Activated naive CD8-positive, alpha-beta T cell (primary cell): ENCODE data around the gene HSD3B7.

ENCODE experiments used
- H3K27ac Mint-ChIP-seq: one replicate; pipeline ENCODE4 v1.8.0; 2021; ENCODE audit warnings: mixed read lengths
- H3K27me3 Mint-ChIP-seq: one replicate; pipeline ENCODE4 v1.8.0; 2021; ENCODE audit warnings: mixed read lengths
- H3K36me3 Mint-ChIP-seq: one replicate; pipeline ENCODE4 v1.8.0; 2021; ENCODE audit warnings: mixed read lengths
- H3K4me1 Mint-ChIP-seq: one replicate; pipeline ENCODE4 v1.8.0; 2021; ENCODE audit warnings: low read depth, mixed read lengths
- H3K4me3 Mint-ChIP-seq: one replicate; pipeline ENCODE4 v1.8.0; 2021; ENCODE audit warnings: mild to moderate bottlenecking, mixed read lengths
- H3K9me3 Mint-ChIP-seq: one replicate; pipeline ENCODE4 v1.8.0; 2021; ENCODE audit warnings: low read depth, mixed read lengths

The HSD3B7 gene

GRCh38 chr16:30998852-30999761 lies 14.1 kb downstream of the HSD3B7 start:
- Mint-ChIP-seq H3K4me3 (peak overlapping the region; percentile 23), H3K4me1 (peaks cover 10% of the 10 kb centered on the region), H3K27me3 (no peaks in the 10 kb centered on the region), H3K36me3 (no peaks in the 10 kb centered on the region), H3K9me3 (no peaks in the 10 kb centered on the region), H3K27ac (no peak overlapping the region)

DNA sequence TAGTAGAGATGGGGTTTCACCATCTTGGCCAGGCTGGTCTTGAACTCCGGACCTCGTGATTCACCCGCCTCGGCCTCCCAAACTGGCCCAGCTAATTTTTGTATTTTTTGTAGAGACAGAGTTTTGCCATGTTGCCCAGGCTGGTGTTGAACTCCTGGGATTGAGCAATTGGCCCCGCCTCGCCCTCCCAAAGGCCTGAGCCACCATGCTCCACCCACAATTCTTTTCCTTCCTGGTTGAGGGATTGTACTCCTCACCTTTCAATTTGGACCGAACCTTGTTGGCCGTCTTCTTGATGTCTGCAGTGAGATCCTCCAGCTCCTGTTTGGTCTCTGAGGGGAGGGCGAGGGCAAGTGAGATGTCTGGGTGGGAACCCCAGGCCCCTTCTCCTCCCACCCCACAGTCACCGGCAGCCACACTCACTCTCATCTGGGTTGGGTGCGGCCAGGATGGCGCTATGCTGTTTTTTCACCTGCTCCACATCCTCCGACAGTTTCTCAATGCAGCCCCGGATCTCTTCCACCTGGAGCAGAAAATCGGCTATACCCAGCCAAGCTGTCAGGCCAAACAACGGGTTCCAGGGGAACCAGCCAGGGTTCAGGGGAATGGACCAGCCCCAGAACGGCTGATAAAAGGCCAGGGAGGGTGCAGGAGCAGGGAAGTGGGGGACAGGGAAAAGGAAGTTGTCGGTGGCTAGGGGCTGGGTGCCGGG lies 15.8 kb downstream of the HSD3B7 start:
- H3K36me3 Mint-ChIP-seq, result no peaks in the 10 kb centered on the region
- H3K27ac Mint-ChIP-seq, result no peak overlapping the region
- H3K9me3 Mint-ChIP-seq, result no peaks in the 10 kb centered on the region
- no peak overlapping the region for H3K4me3 Mint-ChIP-seq
- no peaks in the 10 kb centered on the region for H3K27me3 Mint-ChIP-seq
- H3K4me1 Mint-ChIP-seq, result peaks cover 7% of the 10 kb centered on the region

- H3K4me3 Mint-ChIP-seq, result no peak overlapping the region
- H3K27me3 Mint-ChIP-seq, result no peaks in the 10 kb centered on the region
- peaks cover 3% of the 10 kb centered on the region for H3K4me1 Mint-ChIP-seq
- no peak overlapping the region for H3K27ac Mint-ChIP-seq
- H3K9me3 Mint-ChIP-seq, result no peaks in the 10 kb centered on the region
- H3K36me3 Mint-ChIP-seq, result no peaks in the 10 kb centered on the region
Observed at GRCh38 chr16:31001507-31002249, 16.7 kb downstream of the HSD3B7 start.

DNA sequence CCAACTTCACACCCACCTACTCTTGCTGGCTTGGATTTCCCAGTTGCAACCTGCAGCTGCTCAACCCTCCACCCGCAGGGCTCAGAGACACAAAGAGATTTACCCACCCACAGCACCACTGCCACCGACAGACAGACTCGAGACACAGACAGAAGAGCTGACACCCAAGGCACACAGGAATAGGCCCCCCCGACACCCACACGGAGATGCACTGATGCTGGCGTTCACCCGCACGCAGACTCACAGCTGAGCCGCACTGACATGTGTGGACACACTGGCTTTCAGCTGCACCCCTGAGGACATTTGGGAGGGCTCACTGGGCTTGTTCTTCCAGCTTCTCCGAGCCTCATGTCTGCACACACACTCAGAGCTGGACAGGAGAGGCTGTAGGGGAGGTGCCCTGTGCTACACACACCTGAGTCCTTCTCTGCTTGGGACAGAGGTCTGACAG lies 17.3 kb downstream of the HSD3B7 start:
- no peak overlapping the region for H3K27ac Mint-ChIP-seq
- no peaks in the 10 kb centered on the region for H3K9me3 Mint-ChIP-seq
- H3K4me3 Mint-ChIP-seq, result no peak overlapping the region
- H3K36me3 Mint-ChIP-seq, result no peaks in the 10 kb centered on the region
- H3K4me1 Mint-ChIP-seq, result no peaks in the 10 kb centered on the region
- H3K27me3 Mint-ChIP-seq, result no peaks in the 10 kb centered on the region

- Mint-ChIP-seq H3K4me3 (no peak overlapping the region), H3K4me1 (no peaks in the 10 kb centered on the region), H3K36me3 (no peaks in the 10 kb centered on the region), H3K9me3 (no peaks in the 10 kb centered on the region), H3K27ac (no peak overlapping the region), H3K27me3 (no peaks in the 10 kb centered on the region)
Observed at GRCh38 chr16:31002862-31003341, 17.9 kb downstream of the HSD3B7 start.

GRCh38 chr16:31003744-31004143 lies 18.7 kb downstream of the HSD3B7 start:
- Mint-ChIP-seq H3K4me3 (no peak overlapping the region), H3K27ac (no peak overlapping the region), H3K36me3 (no peaks in the 10 kb centered on the region), H3K9me3 (no peaks in the 10 kb centered on the region), H3K4me1 (no peaks in the 10 kb centered on the region), H3K27me3 (no peaks in the 10 kb centered on the region)

DNA sequence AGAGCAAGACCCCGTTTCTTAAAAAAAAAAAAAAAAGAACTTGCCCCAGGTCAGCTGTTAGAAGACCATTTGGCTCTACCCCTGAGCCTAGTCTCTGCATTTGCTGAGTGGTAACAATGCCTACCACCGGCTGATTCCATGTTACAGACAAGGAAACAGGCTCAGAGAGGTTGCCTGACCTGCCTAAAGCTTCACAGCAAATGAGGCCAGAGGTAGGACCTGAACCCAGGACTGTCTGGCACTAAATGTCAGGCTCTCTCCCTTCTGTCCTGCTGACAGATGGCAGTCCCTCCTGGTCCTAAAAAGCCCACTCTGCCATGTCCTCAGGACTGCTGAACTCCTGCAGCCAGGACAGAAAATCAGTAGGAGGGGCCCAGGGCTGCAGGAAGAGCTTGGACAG lies 19.7 kb downstream of the HSD3B7 start:
- H3K27me3 Mint-ChIP-seq, result no peaks in the 10 kb centered on the region
- H3K4me3 Mint-ChIP-seq, result no peak overlapping the region
- H3K4me1 Mint-ChIP-seq, result peaks cover under 1% of the 10 kb centered on the region
- no peaks in the 10 kb centered on the region for H3K36me3 Mint-ChIP-seq
- H3K27ac Mint-ChIP-seq, result no peak overlapping the region
- no peaks in the 10 kb centered on the region for H3K9me3 Mint-ChIP-seq

GRCh38 chr16:31005350-31006085 lies 20.5 kb downstream of the HSD3B7 start:
- Mint-ChIP-seq H3K4me3 (no peak overlapping the region), H3K36me3 (no peaks in the 10 kb centered on the region), H3K4me1 (peaks cover 5% of the 10 kb centered on the region), H3K9me3 (no peaks in the 10 kb centered on the region), H3K27ac (no peak overlapping the region), H3K27me3 (no peaks in the 10 kb centered on the region)

DNA sequence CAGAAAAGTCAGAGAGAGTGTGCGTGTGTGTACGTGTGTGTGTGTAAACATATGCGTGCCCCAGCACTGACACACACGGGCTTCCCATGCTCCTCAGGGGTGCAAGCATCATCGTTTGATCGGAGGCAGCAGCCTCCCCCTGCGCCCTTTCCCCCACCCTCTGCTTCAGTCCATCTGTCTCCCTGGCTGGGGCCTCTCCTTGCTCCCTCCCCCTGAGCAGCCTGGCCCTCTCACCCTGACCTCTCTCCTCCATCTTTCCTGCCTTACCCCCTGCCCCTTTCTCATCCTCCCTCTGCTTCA lies 21.0 kb downstream of the HSD3B7 start:
- Mint-ChIP-seq H3K27ac (no peak overlapping the region), H3K4me3 (no peak overlapping the region), H3K36me3 (no peaks in the 10 kb centered on the region), H3K9me3 (no peaks in the 10 kb centered on the region), H3K4me1 (peaks cover 8% of the 10 kb centered on the region), H3K27me3 (no peaks in the 10 kb centered on the region)

DNA sequence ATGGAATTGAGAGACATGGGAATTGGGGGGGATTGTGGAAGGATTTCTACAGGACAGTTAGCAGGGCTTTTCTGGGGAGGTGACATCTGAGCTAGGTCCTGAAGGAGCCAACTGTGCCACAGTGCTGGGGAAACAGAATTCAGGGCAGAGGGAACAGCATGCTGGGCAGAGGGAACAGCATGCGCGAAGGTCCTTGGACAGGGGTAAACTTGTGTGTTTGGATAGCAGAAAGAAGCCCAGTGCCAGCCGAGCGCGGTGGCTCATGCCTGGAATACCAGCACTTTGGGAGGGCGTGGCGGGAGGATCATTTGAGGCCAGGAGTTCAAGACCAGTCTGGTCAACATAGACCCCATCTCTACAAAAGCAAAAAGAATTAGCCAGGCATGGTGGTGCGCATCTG lies 21.6 kb downstream of the HSD3B7 start:
- Mint-ChIP-seq H3K9me3 (no peaks in the 10 kb centered on the region), H3K36me3 (no peaks in the 10 kb centered on the region), H3K27me3 (no peaks in the 10 kb centered on the region), H3K4me1 (peaks cover 12% of the 10 kb centered on the region), H3K27ac (no peak overlapping the region), H3K4me3 (no peak overlapping the region)

- Mint-ChIP-seq H3K36me3 (no peaks in the 10 kb centered on the region), H3K4me3 (no peak overlapping the region), H3K9me3 (no peaks in the 10 kb centered on the region), H3K27me3 (no peaks in the 10 kb centered on the region), H3K4me1 (peaks cover 12% of the 10 kb centered on the region), H3K27ac (no peak overlapping the region)
Observed at GRCh38 chr16:31007684-31008083, 22.7 kb downstream of the HSD3B7 start.

- Mint-ChIP-seq H3K9me3 (no peaks in the 10 kb centered on the region), H3K4me1 (peaks cover 12% of the 10 kb centered on the region), H3K36me3 (no peaks in the 10 kb centered on the region), H3K27me3 (no peaks in the 10 kb centered on the region), H3K4me3 (no peak overlapping the region), H3K27ac (no peak overlapping the region)
Observed at GRCh38 chr16:31008149-31008548, 23.1 kb downstream of the HSD3B7 start.

GRCh38 chr16:31008551-31008950 lies 23.5 kb downstream of the HSD3B7 start:
- Mint-ChIP-seq H3K4me3 (no peak overlapping the region), H3K9me3 (no peaks in the 10 kb centered on the region), H3K27ac (no peak overlapping the region), H3K4me1 (peaks cover 12% of the 10 kb centered on the region), H3K27me3 (no peaks in the 10 kb centered on the region), H3K36me3 (no peaks in the 10 kb centered on the region)

DNA sequence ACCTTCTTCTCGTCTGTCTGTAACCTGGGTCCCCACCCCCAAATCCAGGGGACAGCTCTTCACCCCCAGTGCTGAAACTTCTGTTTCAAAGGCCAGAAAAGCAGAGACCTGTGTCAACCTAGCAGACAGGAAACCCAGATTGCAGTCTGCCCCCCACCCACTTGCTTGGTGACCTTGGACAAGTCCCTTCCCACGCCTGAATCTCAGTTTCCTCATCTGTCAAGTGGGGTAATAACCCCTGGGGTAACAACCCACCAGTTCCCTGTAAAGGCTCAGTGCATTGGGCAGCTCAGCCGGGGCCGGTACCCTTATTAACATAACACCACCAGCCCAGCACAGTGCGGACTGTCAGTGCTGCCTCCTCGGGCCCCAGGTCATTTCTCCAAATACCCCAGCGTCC lies 24.1 kb downstream of the HSD3B7 start:
- Mint-ChIP-seq H3K4me3 (no peak overlapping the region), H3K36me3 (no peaks in the 10 kb centered on the region), H3K9me3 (no peaks in the 10 kb centered on the region), H3K27me3 (peaks cover 1% of the 10 kb centered on the region), H3K4me1 (peaks cover 12% of the 10 kb centered on the region), H3K27ac (no peak overlapping the region)
